ENCODE data around the gene GPRC5D.

Gene GPRC5D

DNA sequence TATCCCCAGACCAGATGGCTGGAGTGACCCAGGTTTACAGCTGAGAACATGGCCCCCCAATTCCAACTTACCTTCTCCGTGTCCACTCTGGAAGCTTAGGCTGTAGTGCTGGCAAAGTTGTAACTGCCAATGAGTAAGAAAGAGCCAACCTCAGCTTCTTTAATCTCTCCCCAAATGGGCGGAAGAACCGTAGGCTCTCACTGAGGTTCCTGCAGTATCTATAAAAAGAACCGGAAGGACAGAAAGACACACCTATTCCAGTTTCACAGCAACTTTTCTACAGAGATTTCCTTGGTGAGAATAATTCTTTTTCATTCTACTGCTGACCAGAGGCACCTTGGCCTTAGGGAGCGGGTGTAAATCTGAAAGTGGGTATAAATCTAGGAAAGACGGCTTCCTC, at the start of gene GPRC5D:
TSS of gene GPRC5D (minus strand) at position 135 of the 400 bp plus-strand sequence. CDS start 1,786 bp downstream, outside the sequence.
- DNase-seq (ENCODE audit: low spot score) = no peak

DNA sequence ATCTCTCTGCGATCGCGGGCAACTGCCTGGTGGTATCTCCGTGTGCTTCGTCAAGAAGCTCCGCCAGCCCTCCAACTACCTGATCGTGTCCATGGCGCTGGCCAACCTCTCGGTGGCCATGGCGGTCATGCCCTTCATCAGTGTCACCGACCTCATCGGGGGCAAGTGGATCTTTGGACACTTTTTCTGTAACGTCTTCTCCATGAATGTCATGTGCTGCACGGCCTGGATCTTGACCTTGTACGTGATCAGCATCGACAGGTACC, 49.7 kb upstream of the GPRC5D start:
- no peak for DNase-seq (ENCODE audit: low spot score)

DNA sequence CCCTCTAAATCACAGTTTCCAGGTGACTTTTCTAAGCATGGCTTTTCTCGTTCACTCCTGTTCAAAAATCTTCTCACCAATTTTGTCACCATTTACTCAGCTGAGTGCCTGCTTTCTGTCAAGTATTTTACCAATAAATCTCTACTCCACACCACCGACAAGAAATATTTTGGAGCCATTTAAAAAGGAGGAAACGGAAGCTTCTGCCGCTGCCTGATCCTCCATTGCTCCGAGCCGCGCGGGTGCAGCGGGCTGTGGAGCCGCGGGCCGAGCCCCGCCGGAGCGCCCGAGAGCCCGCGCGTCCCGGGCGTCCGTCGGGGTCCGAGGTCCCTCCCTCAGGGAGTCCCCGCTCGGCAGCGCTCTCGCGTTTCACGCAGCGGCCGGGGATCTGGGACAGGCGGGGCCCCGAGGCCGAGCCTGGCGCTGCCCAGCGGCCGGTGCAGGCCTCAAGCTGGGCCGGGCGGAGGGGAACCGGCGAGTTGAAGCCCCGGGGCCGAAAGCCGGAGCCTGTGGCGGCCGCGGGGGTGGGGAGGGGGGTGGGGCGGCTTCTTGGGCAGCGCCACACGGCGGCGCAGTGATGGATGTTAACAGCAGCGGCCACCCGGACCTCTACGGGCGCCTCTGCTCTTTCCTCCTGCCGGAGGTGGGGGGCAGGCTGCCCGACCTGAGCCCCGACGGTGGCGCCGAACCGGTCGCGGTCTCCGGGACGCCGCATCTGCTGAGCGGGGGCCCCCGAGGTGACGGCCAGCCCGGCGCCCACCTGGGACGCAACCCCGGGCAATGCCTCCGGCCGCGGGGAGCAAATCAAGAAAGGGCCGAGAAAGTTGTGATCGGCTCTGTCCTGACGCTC, 49.2 kb upstream of the GPRC5D start:
- DNase-seq (ENCODE audit: low spot score) = peak; percentile 72

DNA sequence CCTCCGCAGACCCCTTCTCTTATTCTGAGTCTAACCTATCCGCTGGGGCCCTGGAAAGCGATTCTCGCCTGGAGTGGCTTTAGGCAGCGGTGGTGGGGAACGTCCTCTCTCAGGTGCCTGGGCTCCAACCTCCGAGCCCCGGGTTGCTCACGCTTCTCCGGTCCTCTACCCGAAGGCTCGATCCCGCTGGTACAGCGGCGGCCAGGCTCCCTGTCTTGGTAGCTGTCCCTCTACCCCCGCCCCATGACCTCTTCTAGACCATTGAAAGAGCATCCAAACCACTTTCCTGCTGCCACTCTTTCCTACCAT, 48.6 kb upstream of the GPRC5D start:
- peak; percentile 33 for DNase-seq (ENCODE audit: low spot score)

- peak; percentile 98 for DNase-seq (ENCODE audit: low spot score)
Measured at GRCh38 chr12:12999959-13000615, 48.1 kb upstream of the GPRC5D start, which contains the start of gene HEBP1. Gene HEBP1 (minus strand): TSS chr12:13000265. CDS start chr12:13000114, 151 bp downstream.

GRCh38 chr12:12999271-12999958, 47.4 kb upstream of the GPRC5D start:
- DNase-seq (ENCODE audit: low spot score) = no peak

DNA sequence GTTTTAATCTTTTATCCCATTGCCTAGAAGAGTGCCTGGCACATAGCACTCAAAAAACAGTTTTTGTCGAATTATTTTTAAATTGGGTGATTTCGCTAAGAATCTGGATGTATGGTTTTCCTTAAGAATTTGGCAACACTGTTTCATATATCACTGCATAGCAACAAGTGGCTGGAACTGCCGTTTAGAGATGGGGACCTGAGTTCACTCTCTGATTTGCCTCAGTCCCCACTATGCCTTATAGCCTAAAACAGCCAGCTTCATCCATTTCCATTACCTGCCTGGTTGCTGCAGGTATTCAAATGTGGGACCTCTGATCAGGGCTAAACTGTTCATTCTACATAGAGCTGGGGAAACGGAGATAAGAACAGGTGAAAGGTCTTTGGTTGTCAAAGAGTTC, 46.3 kb upstream of the GPRC5D start:
- DNase-seq (ENCODE audit: low spot score) = no peak

- DNase-seq (ENCODE audit: low spot score) = no peak
Measured at GRCh38 chr12:12997734-12998133, 45.8 kb upstream of the GPRC5D start.

GRCh38 chr12:12997156-12997555, 45.2 kb upstream of the GPRC5D start:
- no peak for DNase-seq (ENCODE audit: low spot score)

DNA sequence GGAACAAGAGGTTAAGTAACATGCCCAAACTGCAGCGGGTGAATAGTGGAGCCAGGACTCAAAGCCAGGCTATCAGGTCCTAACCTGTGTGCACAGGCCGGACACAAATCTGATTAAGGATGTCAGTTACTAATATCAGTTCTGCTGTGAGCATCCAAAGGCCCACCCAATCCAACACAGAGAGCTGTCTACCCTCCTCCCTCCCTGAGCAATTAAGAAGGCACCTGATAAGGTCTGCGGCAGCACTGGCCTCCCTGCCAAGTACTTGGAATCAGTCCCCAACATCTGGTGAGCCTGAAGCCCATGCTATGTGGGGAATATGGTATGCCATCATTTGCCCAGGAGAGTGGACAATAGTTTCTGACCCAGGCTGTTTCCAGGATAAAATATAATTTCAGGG, 44.2 kb upstream of the GPRC5D start:
- no peak for DNase-seq (ENCODE audit: low spot score)

GRCh38 chr12:12995088-12995487, 43.1 kb upstream of the GPRC5D start:
- DNase-seq (ENCODE audit: low spot score) = no peak

DNA sequence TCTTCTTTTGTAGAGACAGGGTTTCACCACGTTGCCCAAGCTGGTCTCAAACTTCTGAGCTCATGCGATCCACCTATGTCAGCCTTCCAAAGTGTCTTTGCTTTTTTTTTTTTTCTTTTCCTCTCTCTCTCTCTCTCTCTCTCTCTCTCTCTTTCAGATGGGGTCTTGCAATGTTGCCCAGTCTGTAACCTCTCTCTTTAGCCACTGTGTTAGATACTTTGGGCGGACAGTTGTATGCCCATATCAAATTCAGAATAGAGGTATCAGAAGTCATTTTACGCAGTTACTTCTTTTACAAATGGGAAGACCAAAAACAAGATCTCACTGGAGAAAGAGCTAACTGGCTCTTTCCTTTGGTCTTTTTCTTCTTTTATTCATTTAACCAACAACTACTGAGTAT, 41.4 kb upstream of the GPRC5D start:
- no peak for DNase-seq (ENCODE audit: low spot score)

GRCh38 chr12:12992418-12993130, 40.6 kb upstream of the GPRC5D start:
- DNase-seq (ENCODE audit: low spot score) = no peak

- no peak for DNase-seq (ENCODE audit: low spot score)
Measured at GRCh38 chr12:12990700-12991468, 38.9 kb upstream of the GPRC5D start.

DNA sequence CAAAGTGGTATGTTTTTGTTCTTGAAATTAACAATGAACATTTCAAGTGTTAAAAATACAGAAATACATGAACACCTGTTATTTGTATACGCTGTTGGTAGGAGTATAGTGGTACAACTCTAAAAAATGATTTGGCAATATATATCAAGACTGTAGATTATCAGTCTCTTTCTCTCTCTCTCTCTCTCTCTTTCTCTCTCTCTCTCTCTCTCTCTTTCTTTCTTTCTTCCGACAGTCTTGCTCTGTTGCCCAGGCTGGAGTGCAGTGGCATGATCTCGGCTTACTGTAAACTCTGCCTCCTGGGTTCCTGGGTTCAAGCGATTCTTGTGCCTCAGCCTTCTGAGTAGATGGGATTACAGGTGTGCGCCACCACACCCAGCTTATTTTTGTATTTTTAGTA, 35.5 kb upstream of the GPRC5D start:
- no peak for DNase-seq (ENCODE audit: low spot score)

DNA sequence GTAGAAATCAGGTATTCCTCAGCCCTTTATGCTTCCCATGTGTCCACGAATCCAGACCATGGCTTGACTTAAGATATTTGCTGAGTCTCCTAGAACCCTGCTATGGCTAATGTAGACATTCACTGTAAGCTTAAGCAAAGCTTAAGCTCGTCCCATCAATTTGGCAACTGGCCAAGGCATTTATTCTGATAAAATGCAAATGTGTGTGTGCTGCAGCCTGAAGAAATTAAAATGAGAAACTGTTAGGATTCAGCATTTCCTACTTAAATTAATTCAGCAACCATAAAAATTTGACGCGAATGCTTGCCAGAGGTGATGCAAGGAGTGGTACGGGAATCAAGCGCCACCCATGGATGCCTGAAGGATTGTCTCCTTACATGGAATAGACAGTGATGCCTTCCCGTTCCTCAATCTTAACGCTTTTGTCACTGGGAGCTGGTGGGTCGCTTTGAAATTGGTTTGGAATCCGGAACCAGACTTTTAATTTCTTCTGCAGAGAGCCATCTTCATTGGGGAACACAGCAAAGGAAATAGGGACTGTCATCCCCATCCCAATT, 34.9 kb upstream of the GPRC5D start:
- DNase-seq (ENCODE audit: low spot score) = no peak

GRCh38 chr12:12985817-12986408, 33.9 kb upstream of the GPRC5D start:
- no peak for DNase-seq (ENCODE audit: low spot score)

GRCh38 chr12:12984149-12984548, 32.2 kb upstream of the GPRC5D start:
- no peak for DNase-seq (ENCODE audit: low spot score)

DNA sequence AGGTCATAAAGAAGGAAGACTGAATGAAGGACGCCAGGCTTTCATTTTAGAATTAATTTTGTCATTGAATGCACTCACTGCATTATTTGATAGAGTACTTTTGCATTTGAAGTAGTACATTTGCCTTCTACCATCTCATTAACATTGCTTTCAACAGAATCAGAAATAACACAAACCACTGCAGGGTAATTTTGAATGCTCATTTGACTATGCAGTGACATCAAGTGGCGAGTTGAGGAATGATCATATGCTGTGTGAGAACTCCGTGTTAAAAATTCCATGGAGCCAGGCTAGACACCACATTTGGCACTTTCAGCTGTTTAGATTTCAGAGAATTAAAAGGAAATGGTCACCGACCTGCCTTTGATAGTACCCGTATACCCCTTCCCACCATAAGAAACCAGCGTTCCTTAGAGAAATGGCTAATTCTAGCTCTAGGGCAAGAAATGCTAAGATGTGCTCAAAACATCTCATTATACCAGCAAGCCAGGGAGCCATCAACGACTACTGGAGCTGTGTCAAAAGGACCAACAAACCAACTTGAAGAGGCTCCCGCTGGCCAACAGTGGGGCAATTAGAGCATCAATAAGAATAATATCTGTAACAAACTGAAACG, 31.6 kb upstream of the GPRC5D start:
- no peak for DNase-seq (ENCODE audit: low spot score)

GRCh38 chr12:12982331-12982730, 30.4 kb upstream of the GPRC5D start:
- DNase-seq (ENCODE audit: low spot score) = no peak
